Gastrocnemius medialis (tissue), 4 donors: ENCODE results near the gene ASIC3. TPM values are rescaled to one million over a fixed set of nuclear protein-coding genes. Genes with fewer than 3 reads are reported as not detected.
"Not testable (repeated sequence)": the region's sequence is repeated elsewhere in the genome, so short reads cannot be mapped to it uniquely, and the experiment has no call there.

Experiments used
- ATAC-seq, 2 donors: fragments of 150-250 bp; one replicate each; pipeline ENCODE4 v1.9.1; 2016
- DNase-seq, 2 donors: peaks; one replicate each; pipeline ENCODE4 v3.0.0-alpha.2; 2019
- H3K27ac ChIP-seq, 4 donors: fragments of 200-600 bp; sonication (generic); 1 replicate in 1 of 4; 2 replicates in 3 of 4; pipeline ENCODE4 v1.5.1; 2016 to 2018; ENCODE audit warnings: mild to moderate bottlenecking in 2 of 4, moderate library complexity in 1 of 4
- H3K27me3 ChIP-seq, 3 donors: fragments of 200-600 bp; sonication (generic) in 2 of 3; 1 replicate in 1 of 3; 2 replicates in 2 of 3; pipeline versions ENCODE4 v1.5.1 to v1.6.0; 2016 to 2019; ENCODE audit warnings: mild to moderate bottlenecking in 1 of 3, moderate library complexity in 1 of 3
- H3K36me3 ChIP-seq, 2 donors: fragments of 200-600 bp; sonication (generic) in 1 of 2; one replicate each; pipeline ENCODE4 v1.5.1; 2017 to 2018
- H3K4me1 ChIP-seq, 2 donors: fragments of 200-600 bp; sonication (generic) in 1 of 2; one replicate each; pipeline ENCODE4 v1.5.1; 2016 to 2017; ENCODE audit warnings: mild to moderate bottlenecking in 2 of 2
- H3K4me3 ChIP-seq, 4 donors: fragments of 200-600 bp; sonication (generic) in 3 of 4; 1 replicate in 1 of 4; 2 replicates in 3 of 4; pipeline ENCODE4 v1.5.1; 2016 to 2019; ENCODE audit warnings: mild to moderate bottlenecking in 2 of 4
- H3K9me3 ChIP-seq, 3 donors: fragments of 200-600 bp; sonication (generic) in 2 of 3; 1 replicate in 1 of 3; 2 replicates in 2 of 3; pipeline ENCODE4 v1.5.1; 2016 to 2019
- POLR2A ChIP-seq, 2 donors: fragments of 450-650 bp; IDR thresholded peaks; one replicate each; pipeline ENCODE4 v1.6.1; 2017; ENCODE audit warnings: antibody characterized with exemption in 2 of 2, mild to moderate bottlenecking in 2 of 2, moderate library complexity in 2 of 2
- in situ Hi-C, 4 donors: fragments of 200-750 bp; cut with MboI; loops; one replicate each; pipeline versions ENCODE4 v1.15.0 to v1.8.0; 2017; ENCODE audit warnings: low sequenced_read_pairs in 4 of 4
- intact Hi-C: fragments of 100-400 bp; cut with DNase I; formaldehyde crosslinking; loops from one replicate; pipeline ENCODE4 v1.15.1; 2023; ENCODE audit warnings: low total_unique reads
- total RNA-seq, 4 donors: library from RNA; depleted of rRNA; stranded (reverse); fragments of >200 nt; gene quantifications; one replicate each; pipeline versions ENCODE4 v1.1.0 to v1.2.3, GENCODE V29; 2016
- TF ChIP-seq, protein P1 (sequence below), 5 experiments: fragments of 450-650 bp in 3 of 5; fragments of 200-600 bp in 2 of 5; sonication (generic) in 2 of 5; IDR thresholded peaks in 4 of 5; conservative IDR thresholded peaks in 1 of 5; 1 replicate in 4 of 5; 2 replicates in 1 of 5; pipeline ENCODE4 v1.5.1; 2016 to 2019; ENCODE audit warnings: antibody characterized with exemption in 5 of 5, mild to moderate bottlenecking in 3 of 5, moderate library complexity in 3 of 5

Gene ASIC3
- total RNA-seq, 4 donors from 2014 or later = 0.72 to 11.0 (median 2.5) TPM

DNA sequence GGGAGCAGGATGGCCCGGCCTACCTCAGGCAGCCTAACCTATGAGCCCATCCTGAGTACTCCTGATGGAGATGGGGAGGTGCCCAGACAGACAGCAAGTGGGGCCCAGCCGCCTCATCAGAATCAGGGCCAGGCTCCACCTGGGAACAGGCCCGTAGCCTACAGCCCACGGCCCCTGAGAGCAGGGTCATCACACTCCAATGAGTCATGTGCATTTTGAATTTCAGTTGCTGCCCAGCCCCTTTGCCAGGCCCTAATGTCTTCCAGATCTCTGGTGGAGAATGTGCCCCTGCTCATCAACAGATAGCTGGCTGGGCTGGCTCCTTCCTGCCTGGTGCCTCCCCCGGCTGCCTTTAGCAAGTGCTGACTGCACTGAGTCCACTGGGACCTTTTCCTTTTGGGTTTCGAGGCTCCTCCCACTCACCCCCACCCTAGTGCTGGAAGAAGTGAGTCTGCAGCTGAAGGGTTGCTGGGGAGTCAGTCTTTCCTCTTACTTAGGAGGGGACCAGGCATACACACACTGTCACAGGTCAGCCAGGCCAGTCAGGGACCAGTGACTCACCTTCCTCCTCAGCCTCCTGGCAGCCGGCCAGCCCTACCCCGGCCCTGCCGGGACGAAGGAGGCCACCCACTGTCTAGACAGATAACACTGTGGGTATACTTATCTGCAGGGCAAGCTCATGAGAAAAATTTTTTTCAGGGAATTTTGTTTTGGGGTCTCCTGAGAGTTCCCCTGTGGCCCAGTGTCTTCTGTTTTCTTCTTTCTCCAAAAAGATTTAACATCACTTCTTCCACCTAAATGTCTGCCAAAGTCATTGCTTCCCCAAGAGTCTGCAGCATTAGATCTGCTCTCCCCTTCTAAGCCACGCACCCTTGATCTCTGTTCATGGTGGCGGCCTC is 9.1 kb upstream of the ASIC3 start:
- H3K27me3 ChIP-seq = no peaks in the 10 kb centered on the region
- ATAC-seq (peak; percentile 69 to 73), DNase-seq (peak; percentile 40 to 50)
- intact Hi-C loops = no loop called here
- H3K36me3 ChIP-seq = peaks cover 0 to 40% of the 10 kb centered on the region in 2 donors
- in situ Hi-C loops = loop anchor here in 1 of 4 donors (10.0 kb wide), 1 partner anchor 66 kb away; no protein-coding TSS in a partner anchor
- H3K9me3 ChIP-seq = no peaks in the 10 kb centered on the region
- no peak for TF ChIP-seq POLR2A (IDR thresholded peaks at IDR 0.05)
- TF ChIP-seq, protein P1, sequence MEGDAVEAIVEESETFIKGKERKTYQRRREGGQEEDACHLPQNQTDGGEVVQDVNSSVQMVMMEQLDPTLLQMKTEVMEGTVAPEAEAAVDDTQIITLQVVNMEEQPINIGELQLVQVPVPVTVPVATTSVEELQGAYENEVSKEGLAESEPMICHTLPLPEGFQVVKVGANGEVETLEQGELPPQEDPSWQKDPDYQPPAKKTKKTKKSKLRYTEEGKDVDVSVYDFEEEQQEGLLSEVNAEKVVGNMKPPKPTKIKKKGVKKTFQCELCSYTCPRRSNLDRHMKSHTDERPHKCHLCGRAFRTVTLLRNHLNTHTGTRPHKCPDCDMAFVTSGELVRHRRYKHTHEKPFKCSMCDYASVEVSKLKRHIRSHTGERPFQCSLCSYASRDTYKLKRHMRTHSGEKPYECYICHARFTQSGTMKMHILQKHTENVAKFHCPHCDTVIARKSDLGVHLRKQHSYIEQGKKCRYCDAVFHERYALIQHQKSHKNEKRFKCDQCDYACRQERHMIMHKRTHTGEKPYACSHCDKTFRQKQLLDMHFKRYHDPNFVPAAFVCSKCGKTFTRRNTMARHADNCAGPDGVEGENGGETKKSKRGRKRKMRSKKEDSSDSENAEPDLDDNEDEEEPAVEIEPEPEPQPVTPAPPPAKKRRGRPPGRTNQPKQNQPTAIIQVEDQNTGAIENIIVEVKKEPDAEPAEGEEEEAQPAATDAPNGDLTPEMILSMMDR (IDR thresholded peaks at IDR 0.05 in 4 of 5, conservative IDR thresholded peaks at IDR 0.05 in 1 of 5) = no peak
- no peak overlapping the region for H3K4me3 ChIP-seq
- H3K27ac ChIP-seq = peak overlapping the region in 1 of 4 donors; percentile 18
- H3K4me1 ChIP-seq = peaks cover 13% of the 10 kb centered on the region in 2 donors

DNA sequence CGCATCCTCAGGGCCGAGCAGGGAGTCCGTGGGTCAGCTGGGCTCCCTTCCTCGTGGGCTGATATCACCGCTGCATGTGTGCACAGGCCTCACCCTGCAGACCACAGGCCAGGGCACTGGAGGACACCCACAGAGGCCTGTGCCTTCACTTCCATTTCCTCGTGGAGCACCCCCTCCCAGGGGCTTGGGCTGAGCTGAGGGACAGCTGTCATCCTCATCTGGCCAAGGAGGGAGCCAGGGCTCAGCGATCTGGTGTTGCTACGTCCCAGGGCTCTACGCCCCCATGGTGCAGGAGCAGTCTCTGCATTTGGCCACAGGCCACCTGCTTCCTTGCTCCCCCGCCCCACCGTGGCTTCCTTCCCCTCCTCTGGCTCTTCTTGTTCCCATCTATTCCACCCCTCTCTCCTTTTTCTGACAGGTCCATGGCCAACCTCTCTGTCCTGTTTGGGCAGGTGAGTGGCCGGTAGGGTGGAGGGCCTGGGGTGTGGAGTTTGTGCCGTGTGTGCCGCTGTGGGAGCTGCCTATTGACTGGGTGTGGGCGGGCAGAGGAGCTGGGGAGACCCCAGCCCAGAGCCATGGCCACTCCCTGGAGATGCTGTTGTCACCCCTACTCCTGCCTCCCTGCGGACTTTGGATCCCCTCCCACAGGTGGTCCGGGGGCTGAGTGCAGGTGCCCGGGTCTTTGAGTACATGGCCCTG is 8.3 kb upstream of the ASIC3 start:
- intact Hi-C loops = no loop called here
- TF ChIP-seq POLR2A (IDR thresholded peaks at IDR 0.05) = no peak
- TF ChIP-seq, protein P1 (IDR thresholded peaks at IDR 0.05 in 4 of 5, conservative IDR thresholded peaks at IDR 0.05 in 1 of 5) = no peak
- peaks cover 0 to 46% of the 10 kb centered on the region in 2 donors for H3K36me3 ChIP-seq
- H3K4me1 ChIP-seq = peaks cover 6 to 7% of the 10 kb centered on the region in 2 donors
- no peak overlapping the region for H3K4me3 ChIP-seq
- no peaks in the 10 kb centered on the region for H3K9me3 ChIP-seq
- in situ Hi-C loops = loop anchor here in 2 of 4 donors (10.0 kb wide), 1 partner anchor 65 kb away; no protein-coding TSS in a partner anchor
- no peak overlapping the region for H3K27ac ChIP-seq
- no peak for ATAC-seq
- no peaks in the 10 kb centered on the region for H3K27me3 ChIP-seq
- DNase-seq = no peak

DNA sequence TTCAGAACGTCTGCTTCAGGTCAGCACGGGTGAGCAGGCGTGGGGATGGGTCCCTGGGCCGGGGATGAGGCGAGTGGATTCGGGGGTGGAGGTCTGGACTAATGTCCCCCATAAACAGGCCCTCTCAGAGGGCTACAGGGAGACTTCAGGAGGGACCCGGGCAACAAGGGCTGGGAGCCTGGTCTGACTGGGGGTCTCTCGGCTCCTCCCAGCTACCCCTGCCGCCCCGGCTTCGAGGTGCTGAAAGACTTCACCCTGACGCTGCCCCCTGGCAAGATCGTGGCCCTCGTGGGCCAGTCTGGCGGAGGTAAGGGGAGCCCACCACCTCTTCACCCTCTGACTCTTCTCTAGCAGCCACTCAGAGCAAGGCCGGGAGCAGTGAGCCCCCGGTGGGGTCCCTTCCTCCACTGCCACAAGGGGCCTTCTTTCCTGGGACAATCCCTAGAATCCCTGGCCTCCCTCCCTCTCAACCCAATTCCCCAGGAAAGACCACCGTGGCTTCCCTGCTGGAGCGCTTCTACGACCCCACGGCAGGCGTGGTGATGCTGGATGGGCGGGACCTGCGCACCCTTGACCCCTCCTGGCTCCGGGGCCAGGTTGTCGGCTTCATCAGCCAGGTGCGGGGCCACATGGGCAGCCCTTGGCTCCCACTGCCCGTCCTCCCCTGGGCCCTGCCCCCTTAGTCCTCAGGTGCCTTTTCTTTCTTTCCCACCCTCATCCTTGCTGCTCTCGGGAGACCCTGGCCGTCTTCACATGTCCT is 7.5 kb upstream of the ASIC3 start:
- Histone ChIP-seq H3K9me3 (no peaks in the 10 kb centered on the region), H3K27ac (no peak overlapping the region), H3K4me1 (peaks cover 3% of the 10 kb centered on the region in 2 donors), H3K27me3 (no peaks in the 10 kb centered on the region), H3K36me3 (peaks cover 0 to 45% of the 10 kb centered on the region in 2 donors), H3K4me3 (no peak overlapping the region)
- no peak for TF ChIP-seq POLR2A (IDR thresholded peaks at IDR 0.05)
- TF ChIP-seq, protein P1 (IDR thresholded peaks at IDR 0.05 in 4 of 5, conservative IDR thresholded peaks at IDR 0.05 in 1 of 5) = no peak
- in situ Hi-C loops (loop anchor here in 1 of 4 donors (10.0 kb wide), 1 partner anchor 64 kb away; no protein-coding TSS in a partner anchor), intact Hi-C loops (no loop called here)
- ATAC-seq (no peak), DNase-seq (no peak)

DNA sequence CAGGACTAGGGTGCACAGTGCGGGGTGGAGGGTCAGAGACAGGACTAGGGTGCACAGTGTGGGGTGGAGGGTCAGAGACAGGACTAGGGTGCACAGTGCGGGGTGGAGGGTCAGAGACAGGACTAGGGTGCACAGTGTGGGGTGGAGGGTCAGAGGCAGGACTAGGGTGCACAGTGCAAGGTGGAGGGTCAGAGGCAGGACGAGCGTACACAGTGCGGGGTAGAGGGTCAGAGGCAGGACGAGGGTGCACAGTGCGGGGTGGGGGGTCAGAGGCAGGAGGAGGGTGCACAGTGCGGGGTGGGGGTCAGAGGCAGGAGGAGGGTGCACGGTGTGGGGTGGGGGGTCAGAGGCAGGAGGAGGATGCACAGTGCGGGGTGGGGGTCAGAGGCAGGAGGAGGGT is 4.9 kb upstream of the ASIC3 start:
- H3K4me1 ChIP-seq, H3K9me3 ChIP-seq, H3K4me3 ChIP-seq, H3K27ac ChIP-seq, H3K27me3 ChIP-seq, DNase-seq, ATAC-seq, intact Hi-C loops: not testable (repeated sequence)
- in situ Hi-C loops = loop anchor here in 1 of 4 donors (10.0 kb wide), 1 partner anchor 61 kb away; no protein-coding TSS in a partner anchor
- H3K36me3 ChIP-seq = peaks cover 0 to 24% of the 10 kb centered on the region in 2 donors
